ENCODE measurements around the gene PIP. TPM values are rescaled to one million over a fixed set of nuclear protein-coding genes. Genes with fewer than 3 reads are reported as not detected.
"Not testable (repeated sequence)": the region's sequence is repeated elsewhere in the genome, so short reads cannot be mapped to it uniquely, and the experiment has no call there.

PIP gene
- not detected in 2 replicates for total RNA-seq (ENCODE audit: low replicate concordance)

GRCh38 chr7:143131781-143132180 lies at the start of gene PIP:
PIP (plus strand) TSS chr7:143132077; CDS start chr7:143132117, 40 bp downstream.
- no peak within 1 kb of the TSS for H3K4me3 ChIP-seq (ENCODE audit: low read depth, low read length)
- DNase-seq (ENCODE audit: low read depth) = peak; percentile 7
- TF ChIP-seq, protein P1, sequence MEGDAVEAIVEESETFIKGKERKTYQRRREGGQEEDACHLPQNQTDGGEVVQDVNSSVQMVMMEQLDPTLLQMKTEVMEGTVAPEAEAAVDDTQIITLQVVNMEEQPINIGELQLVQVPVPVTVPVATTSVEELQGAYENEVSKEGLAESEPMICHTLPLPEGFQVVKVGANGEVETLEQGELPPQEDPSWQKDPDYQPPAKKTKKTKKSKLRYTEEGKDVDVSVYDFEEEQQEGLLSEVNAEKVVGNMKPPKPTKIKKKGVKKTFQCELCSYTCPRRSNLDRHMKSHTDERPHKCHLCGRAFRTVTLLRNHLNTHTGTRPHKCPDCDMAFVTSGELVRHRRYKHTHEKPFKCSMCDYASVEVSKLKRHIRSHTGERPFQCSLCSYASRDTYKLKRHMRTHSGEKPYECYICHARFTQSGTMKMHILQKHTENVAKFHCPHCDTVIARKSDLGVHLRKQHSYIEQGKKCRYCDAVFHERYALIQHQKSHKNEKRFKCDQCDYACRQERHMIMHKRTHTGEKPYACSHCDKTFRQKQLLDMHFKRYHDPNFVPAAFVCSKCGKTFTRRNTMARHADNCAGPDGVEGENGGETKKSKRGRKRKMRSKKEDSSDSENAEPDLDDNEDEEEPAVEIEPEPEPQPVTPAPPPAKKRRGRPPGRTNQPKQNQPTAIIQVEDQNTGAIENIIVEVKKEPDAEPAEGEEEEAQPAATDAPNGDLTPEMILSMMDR (IDR thresholded peaks at IDR 0.05; ENCODE audit: insufficient read depth, low read length) = no peak

- no peak overlapping the region for H3K4me3 ChIP-seq (ENCODE audit: low read depth, low read length)
- TF ChIP-seq, protein P1 (IDR thresholded peaks at IDR 0.05; ENCODE audit: insufficient read depth, low read length) = no peak
These were observed 46.8 kb upstream of the PIP start for GRCh38 chr7:143085109-143085508.

GRCh38 chr7:143085610-143086009 lies 46.3 kb upstream of the PIP start:
- DNase-seq (ENCODE audit: low read depth); H3K4me3 ChIP-seq (ENCODE audit: low read depth, low read length): not testable (repeated sequence)

More at GRCh38 chr7:143085109-143085508, 46.8 kb upstream of the PIP start:
- DNase-seq (ENCODE audit: low read depth) = no peak

GRCh38 chr7:143088549-143089231 lies 43.2 kb upstream of the PIP start:
- DNase-seq (ENCODE audit: low read depth); H3K4me3 ChIP-seq (ENCODE audit: low read depth, low read length): not testable (repeated sequence)

DNA sequence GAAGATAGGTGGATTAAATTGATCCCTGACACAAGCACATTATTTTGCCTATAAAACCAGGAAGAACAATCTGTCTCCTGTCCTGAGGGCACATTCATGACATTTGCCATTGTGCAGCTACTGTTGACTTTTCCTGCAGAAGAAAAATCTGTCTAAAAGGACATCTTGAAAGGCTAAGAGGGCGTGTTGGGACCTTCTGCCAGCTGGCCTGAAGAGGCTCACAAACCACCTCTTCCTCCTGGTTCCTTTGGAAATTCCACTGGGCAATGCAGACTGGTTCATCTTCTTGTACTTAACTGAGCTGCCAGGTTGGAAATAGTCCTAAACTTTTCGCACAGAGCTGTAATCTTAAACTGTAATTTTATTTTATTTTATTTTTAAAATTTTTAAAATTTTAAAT lies 35.7 kb upstream of the PIP start:
- DNase-seq (ENCODE audit: low read depth) = no peak
- no peak overlapping the region for H3K4me3 ChIP-seq (ENCODE audit: low read depth, low read length)
- TF ChIP-seq, protein P1 (IDR thresholded peaks at IDR 0.05; ENCODE audit: insufficient read depth, low read length) = no peak

GRCh38 chr7:143099579-143099978 lies 32.3 kb upstream of the PIP start:
- not testable (repeated sequence) for H3K4me3 ChIP-seq (ENCODE audit: low read depth, low read length); DNase-seq (ENCODE audit: low read depth)

GRCh38 chr7:143104759-143105158 lies 27.1 kb upstream of the PIP start:
- TF ChIP-seq, protein P1 (IDR thresholded peaks at IDR 0.05; ENCODE audit: insufficient read depth, low read length) = no peak
- peak; percentile 13 for DNase-seq (ENCODE audit: low read depth)
- H3K4me3 ChIP-seq (ENCODE audit: low read depth, low read length) = no peak overlapping the region

- not testable (repeated sequence) for DNase-seq (ENCODE audit: low read depth); H3K4me3 ChIP-seq (ENCODE audit: low read depth, low read length)
These were observed 23.9 kb upstream of the PIP start for GRCh38 chr7:143108019-143108418.

DNA sequence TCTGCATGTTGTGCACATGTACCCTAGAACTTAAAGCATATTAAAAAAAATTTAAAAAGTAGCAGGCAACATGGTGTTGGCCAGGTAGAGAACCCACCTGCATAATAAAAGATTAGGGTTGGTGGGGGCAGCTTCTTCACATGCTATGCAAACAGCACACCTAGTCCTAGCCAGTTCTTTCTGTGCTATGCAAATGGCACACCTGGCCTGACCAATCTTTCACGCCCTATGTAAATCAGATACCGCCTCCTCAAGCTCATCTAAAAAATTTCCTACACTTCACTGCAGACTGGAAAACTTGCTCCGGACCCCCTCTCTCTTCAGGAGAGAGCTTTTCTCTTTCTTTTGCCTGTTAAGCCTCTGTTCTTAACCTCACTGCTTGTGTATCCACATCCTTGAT lies 14.5 kb upstream of the PIP start:
- no peak for DNase-seq (ENCODE audit: low read depth)
- no peak overlapping the region for H3K4me3 ChIP-seq (ENCODE audit: low read depth, low read length)
- TF ChIP-seq, protein P1 (IDR thresholded peaks at IDR 0.05; ENCODE audit: insufficient read depth, low read length) = no peak

All from fibroblast of the aortic adventitia (primary cell).